GM19035 (cell line): ENCODE measurements around the gene RTN4IP1.
"Not testable (repeated sequence)": the region's sequence is repeated elsewhere in the genome, so short reads cannot be mapped to it uniquely, and the experiment has no call there.

Source experiments
- ATAC-seq: cut with Tn5 transposase; IDR thresholded peaks from one replicate; pipeline ENCODE4 v1.9.1; 2021; ENCODE audit not compliant: unreplicated experiment

The RTN4IP1 gene

DNA sequence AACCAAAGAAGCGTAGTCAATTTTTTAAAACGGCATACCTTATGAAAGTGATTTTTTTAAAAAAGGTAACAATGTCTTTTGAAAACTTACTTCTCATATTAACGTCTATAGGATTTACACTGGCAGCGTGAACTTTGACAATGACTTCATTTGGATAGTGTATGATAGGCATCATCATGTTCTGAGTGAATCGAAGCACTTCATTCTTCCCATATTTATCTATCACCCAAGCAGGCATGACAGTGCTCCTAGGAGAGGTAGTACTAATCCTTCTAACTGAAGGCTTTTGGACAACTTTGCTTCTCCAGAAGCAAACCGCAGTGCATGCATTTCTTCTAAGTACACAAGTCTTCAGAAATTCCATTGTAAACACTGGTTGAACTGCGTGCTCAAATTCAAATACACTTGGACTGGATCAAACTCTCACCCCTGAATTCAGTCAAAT lies 618 bp downstream of the RTN4IP1 start:
- peak; percentile 8 for ATAC-seq

DNA sequence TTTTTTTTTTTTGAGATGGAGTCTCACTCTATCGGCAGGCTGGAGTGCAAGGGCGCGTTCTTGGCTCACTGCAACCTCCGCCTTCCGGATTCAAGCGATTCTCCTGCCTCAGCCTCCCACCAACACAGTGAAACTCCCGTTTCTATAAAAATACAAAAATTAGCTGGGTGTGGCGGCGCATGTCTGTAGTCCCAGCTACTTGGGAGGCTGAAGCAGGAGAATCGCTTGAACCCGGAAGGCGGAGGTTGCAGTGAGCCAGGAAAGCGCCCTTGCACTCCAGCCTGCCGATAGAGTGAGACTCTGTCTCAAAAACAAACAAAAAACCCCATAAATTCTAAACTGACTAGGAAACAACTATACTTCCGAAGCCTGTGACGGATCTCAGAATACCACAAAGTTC lies 1.5 kb downstream of the RTN4IP1 start:
- ATAC-seq, result not testable (repeated sequence)

DNA sequence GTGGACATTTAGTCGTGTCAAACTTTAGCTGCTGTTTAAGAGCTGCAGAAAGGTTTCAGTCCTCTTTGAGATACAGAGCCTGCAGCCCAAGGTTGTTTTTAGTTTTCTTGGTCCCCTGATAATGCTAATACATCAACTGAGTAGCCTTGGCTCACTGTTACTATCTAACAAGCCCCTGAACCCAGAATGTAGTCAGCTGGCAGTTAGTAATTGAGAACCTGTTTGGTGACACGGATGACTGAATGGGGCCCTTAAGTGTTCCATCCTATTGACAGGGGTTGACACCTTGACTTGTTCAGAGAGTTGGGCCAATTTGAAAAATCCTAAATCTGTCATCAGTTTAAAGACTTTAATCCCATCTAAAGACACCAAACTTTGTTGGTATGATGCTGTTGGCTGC lies 2.8 kb downstream of the RTN4IP1 start:
- ATAC-seq, result no peak

GRCh38 chr6:106623039-106623438 lies 6.3 kb downstream of the RTN4IP1 start:
- no peak for ATAC-seq

DNA sequence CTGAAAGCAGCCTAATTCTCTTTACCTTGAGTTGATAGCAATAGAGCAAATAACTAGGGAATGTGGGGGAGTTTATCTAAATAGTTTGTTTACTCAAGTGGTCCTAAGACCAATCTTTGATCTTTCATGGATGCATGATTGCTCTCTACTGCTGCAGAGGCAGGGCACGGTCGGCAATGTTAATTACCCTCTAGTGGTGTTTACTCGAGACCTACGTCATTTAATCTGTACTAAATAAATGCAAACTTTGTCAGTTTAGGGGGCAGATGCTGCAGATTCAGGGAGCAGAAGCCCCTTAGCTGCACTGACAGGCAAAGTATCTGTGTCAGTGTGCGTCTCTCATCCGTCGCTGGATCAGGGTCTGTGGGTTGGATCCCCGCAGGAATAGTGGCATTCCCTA lies 6.9 kb downstream of the RTN4IP1 start:
- no peak for ATAC-seq

- ATAC-seq, result no peak
Observed at GRCh38 chr6:106620931-106621672, 8.2 kb downstream of the RTN4IP1 start.

GRCh38 chr6:106619223-106619622 lies 10.1 kb downstream of the RTN4IP1 start:
- ATAC-seq, result no peak

DNA sequence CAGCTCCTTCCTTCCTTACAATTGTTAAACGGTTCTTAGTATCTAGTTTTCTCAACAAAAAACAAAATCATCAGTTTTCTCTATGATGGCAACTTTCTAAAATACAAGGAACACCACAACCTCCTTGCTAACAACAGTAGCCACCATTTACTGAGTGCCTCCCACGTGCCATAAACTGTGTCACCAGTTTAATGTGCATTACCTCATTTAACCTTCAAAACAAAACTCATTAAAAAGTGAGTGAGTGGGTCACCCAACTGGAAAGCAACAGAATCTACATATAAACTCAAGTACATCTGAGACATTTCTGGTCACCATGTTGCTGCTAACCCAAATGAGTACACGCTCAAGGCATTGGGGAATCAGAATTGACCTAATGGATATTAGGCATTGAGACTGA lies 11.0 kb downstream of the RTN4IP1 start:
- no peak for ATAC-seq

- no peak for ATAC-seq
Observed at GRCh38 chr6:106617857-106618256, 11.4 kb downstream of the RTN4IP1 start.

DNA sequence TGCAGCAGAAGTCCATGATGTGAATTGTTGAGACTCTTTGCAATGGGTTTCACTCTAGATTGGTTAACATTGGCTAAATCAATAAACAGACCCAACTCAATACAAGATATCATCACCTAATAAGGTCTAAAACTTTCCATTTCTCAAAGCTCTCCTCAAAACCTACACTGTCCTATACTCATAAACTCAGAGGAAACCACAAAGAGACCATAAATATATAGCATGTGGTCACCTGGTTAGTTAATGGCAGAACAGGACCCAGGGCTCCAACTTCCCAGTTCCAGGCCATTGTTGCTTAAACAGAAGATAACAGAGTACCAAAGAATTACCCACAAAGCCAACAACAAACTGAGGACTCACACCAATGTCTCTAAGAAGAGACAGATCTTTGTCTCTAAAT lies 12.0 kb downstream of the RTN4IP1 start:
- ATAC-seq, result no peak

GRCh38 chr6:106614592-106615257 lies 14.6 kb downstream of the RTN4IP1 start:
- ATAC-seq, result no peak

DNA sequence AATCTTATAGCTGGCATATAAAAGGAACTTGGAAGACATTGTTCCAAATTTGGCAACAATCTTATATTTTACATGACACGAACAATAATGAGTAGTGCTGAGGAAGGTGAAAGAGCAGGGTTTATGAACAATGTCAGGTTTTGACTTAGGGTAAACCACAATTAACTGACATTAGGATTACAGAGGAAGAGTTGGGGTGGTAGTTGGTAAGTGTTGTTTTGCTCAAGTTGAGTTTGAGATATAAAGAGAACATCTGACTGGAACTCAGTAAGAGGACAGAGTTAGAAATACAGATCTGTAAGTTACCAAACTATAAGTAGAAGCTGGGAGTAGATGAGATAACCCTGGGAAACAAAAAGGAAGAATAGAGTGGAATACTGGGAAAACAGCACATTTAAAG lies 15.1 kb downstream of the RTN4IP1 start:
- ATAC-seq, result no peak

GRCh38 chr6:106613590-106613989 lies 15.7 kb downstream of the RTN4IP1 start:
- ATAC-seq, result no peak

GRCh38 chr6:106612671-106613416 lies 16.5 kb downstream of the RTN4IP1 start:
- ATAC-seq, result no peak

GRCh38 chr6:106611030-106611429 lies 18.3 kb downstream of the RTN4IP1 start:
- no peak for ATAC-seq

DNA sequence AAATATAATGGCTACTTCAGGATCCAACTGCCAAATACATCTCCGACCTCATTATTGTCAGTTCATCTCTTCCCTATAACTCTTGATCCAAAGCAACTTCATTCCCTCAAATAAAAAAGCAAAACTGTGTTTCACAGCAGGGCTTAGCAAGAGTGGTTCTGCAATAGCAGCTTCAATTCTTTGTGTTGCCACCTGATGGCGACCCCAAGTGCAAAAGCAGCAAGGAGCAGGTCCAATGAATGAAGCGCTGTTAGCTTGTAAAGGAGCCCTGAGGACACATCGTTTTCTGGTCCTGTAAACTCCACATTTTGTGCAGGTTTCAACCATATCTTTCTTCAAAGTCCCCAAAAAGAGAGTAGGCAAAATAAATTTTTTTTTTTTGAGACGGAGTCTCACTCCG lies 19.6 kb downstream of the RTN4IP1 start:
- ATAC-seq, result no peak

DNA sequence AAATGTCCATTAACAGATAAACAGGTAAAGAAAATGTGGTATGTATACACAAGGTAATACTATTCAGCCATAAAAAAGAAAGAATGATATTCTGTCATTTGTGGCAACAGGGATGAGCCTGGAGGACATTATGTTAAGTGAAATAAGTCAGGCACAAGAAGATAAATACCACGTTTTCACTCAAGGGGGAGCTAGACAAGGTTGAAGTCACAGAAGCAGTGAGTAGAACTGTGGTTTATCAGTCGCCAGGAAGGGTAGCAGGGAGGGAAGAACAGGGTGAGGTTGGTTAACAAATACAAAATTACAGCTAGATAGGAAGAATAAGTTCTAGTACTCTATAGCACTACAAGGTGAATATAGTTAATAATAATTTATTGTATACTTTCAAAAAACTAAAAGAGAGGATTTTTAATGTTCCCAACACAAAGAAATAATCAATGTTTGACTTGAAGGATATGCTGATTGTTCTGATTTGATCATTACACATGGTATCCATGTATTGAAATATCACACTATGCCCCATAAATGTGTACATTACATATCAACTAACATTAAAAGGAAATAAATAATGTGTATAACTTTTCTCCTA lies 21.1 kb downstream of the RTN4IP1 start:
- peak; percentile 65 for ATAC-seq

- no peak for ATAC-seq
Observed at GRCh38 chr6:106600329-106600728, 29.0 kb downstream of the RTN4IP1 start.

DNA sequence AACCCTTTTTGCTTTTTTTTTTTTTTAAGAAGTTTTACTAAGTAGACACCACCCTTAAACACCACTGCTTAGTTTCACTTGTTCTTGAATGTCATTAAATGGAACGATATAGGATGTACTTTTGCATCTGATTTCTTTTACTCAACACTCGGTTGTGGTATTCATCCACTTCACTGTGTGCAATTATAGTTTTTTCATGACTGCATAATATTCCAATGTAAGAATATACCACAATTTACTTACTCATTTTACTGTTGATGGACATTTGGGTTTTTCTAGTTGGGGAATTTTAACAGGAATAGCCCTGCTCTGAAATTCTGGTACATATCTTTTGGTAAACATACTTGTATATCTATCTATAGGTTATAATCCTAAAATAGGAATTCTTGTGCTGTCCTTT lies 29.9 kb downstream of the RTN4IP1 start:
- ATAC-seq, result no peak

- no peak for ATAC-seq
Observed at GRCh38 chr6:106591111-106591825, 38.0 kb downstream of the RTN4IP1 start.

GRCh38 chr6:106588937-106589336 lies 40.4 kb downstream of the RTN4IP1 start:
- not testable (repeated sequence) for ATAC-seq
